Stimulated activated CD8-positive, alpha-beta memory T cell treated with anti-CD3 and anti-CD28 coated beads, Interleukin-2, amount 100 ng/mL, for 48 hours (primary cell): Measurements from ENCODE around the gene ARFIP1.
"Not testable (repeated sequence)": the region's sequence is repeated elsewhere in the genome, so short reads cannot be mapped to it uniquely, and the experiment has no call there.

Source experiments
- DNase-seq, 2 donors: peaks; one replicate each; pipeline ENCODE4 v3.0.0-alpha.2; 2020; ENCODE audit warnings: low read depth in 2 of 2

Gene ARFIP1

DNA sequence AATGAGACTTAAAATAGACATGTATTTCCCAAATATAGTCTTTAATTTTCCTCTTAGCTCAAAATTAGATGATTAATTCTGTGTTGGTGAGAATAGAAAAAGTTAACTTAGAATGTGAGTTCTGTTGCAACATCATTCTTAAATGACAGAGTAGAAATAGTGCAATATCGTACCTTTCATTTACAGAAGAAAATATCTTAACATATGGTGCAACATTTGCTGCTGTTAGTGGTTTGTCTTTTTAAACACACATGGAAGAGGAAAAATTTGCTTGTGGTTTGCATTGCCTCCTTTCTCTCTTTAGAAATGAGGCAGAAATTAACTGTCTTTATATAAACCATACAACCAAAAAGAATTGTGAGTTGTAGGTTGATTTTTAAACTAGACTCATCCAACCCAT, 117.1 kb downstream of the ARFIP1 start:
- no peak for DNase-seq

DNA sequence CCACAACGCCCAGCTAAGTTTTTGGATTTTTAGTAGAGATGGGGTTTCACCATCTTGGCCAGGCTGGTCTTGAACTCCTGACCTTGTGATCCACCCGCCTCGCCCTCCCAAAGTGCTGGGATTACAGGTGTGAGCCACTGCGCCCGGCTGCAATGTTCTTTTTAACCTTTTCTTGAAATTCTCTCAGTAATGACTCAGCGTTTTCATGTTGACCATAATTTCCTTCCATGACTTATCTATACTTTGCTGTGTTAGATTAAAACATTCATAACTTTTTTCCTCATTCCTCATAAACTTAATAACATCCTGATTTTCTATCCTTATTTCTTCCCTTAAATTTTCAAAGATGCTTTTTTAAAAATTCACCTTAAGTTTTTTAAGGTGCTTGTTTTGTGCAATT, 118.4 kb downstream of the ARFIP1 start:
- DNase-seq = not testable (repeated sequence)

GRCh38 chr4:152898606-152899005, 118.9 kb downstream of the ARFIP1 start:
- no peak for DNase-seq

DNA sequence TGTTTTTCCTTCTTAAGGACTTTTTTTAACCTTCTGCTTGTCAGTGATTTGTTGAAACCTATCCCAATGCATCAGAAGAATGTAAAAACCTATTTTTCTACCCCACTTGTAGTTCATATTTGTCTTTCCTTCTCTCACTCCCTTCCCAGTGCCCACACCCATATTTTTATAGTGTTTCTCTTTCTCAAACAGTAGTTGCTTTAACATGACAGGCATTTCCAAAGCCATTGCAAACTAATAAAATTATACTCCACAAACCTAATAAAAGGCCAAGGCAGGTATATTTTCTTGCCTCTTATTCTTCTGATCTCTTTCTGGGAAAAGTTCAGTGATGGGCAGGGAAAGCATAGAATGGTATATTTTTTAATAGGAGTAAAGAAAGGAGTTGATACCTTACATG, 120.6 kb downstream of the ARFIP1 start:
- DNase-seq = no peak

GRCh38 chr4:152901205-152901604, 121.5 kb downstream of the ARFIP1 start:
- no peak for DNase-seq

- no peak for DNase-seq
These were observed 123.9 kb downstream of the ARFIP1 start for GRCh38 chr4:152903658-152904057.

GRCh38 chr4:152909901-152910300, 130.1 kb downstream of the ARFIP1 start:
- no peak for DNase-seq

GRCh38 chr4:152910521-152910920, 130.8 kb downstream of the ARFIP1 start:
- DNase-seq = no peak

DNA sequence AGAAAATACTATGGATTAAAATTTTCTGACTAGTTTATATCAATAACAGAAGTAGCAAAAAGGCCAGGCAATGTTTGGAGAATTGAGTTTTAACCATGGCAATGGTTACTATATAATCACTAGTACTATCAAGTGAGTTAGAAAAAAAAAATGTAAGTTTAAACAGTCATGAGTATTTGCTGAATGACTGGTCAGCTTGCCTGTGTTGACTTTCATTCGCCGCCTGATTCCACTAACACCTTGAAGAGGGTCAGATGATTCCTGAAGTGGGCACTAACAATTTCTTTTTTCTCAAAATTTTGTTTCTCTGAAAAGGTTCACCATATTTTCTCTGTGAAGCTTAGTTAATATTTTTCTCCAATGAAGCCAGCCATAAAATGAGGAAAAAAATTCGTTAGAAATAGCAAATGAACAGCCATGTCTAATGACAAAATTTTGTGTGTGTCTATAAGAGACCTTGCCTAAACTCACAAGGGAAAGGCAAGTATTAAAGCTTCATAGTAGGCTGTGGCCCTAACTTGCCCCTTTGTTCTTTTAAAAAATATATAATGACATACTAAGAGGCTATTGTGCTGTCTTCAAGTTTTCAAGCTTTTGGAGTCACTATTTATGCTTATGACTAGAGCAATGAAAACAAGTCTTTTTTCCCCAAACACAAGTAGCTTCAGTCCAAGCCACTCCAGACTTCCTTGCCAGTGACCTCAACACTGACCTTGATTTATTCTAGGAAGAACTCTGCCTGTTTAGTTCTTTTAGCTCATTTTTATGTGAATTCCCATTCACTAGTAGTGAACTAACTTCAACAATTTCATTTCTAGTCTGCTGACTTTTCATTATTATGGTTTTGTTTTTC, 138.0 kb downstream of the ARFIP1 start:
- no peak for DNase-seq

DNA sequence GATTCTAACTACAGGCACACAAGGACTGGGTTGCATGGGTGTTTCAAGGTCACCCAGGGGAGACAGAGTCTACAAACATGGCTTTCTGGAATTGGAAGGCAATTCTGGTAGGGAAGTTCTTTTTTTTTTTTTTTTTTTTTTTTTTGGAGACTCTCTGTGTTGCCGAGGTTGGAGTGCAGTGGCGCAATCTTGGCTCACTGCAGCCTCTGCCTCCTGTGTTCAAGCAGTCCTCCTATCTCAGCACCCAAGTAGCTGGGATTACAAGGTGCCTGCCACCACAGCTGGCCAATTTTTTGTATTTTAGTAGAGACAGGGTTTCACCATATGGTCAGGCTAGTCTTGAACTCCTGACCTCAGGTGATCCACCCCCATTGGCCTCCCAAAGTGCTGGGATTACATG, 140.1 kb downstream of the ARFIP1 start:
- no peak for DNase-seq

DNA sequence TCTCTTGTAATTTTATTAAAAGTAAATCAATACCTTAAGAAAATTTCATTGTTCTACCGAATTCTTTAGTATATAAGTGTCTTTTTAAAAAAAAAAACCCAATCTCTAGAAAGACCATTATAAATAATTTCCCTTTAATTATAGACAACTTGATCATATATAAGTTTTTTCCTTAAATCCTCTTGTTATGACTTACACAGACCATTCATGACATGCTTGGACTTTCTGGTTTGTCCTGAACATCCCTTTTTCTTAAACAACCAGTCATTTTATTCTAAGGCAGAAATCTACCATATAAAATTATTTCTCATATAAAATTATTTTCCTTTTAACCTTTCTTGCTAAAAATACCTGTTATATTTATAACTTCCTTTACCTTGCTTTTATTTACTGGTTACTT, 141.0 kb downstream of the ARFIP1 start:
- DNase-seq = no peak

DNA sequence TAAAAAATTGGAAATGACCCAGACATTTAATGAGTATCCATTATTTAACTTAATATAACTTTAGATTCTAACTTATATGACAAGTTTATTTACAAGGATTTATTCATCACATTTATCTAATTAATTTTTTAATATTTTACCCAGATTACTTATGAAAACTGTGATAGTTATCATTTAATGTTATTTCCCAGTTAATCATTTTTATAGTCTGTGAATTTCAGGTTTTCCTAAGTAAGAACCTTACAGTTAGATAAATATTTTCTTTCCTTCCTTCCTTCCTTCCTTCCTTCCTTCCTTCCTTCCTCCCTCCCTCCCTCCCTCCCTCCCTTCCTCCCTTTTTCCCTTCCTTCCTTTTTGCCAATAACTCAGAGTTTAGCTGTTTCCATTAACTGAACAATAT, 141.5 kb downstream of the ARFIP1 start:
- no peak for DNase-seq

- DNase-seq = no peak
These were observed 146.1 kb downstream of the ARFIP1 start for GRCh38 chr4:152925851-152926250.

DNA sequence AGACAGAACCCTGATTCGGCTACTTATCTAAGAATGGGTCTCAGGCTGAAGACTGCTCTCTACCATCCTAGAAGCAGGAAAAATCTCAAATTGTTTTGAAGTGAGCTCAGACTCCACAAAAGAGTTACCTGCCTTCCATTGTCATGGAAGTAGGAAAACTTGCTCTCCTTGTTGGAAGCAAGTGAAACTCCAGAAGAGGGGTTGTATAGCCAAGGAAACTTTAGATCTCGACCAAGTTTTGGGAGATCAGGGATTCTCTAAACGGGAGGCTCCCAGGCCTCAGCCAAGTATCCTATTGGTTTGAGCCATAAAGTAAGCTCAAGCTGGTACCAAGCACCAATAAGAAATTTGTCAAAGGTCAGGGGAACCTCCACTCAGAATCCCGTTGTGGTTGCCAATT, 147.2 kb downstream of the ARFIP1 start:
- DNase-seq = no peak

GRCh38 chr4:152927737-152928136, 148.0 kb downstream of the ARFIP1 start:
- no peak for DNase-seq

GRCh38 chr4:152928286-152928685, 148.5 kb downstream of the ARFIP1 start:
- DNase-seq = no peak

- no peak for DNase-seq
These were observed 150.1 kb downstream of the ARFIP1 start for GRCh38 chr4:152929888-152930287.

DNA sequence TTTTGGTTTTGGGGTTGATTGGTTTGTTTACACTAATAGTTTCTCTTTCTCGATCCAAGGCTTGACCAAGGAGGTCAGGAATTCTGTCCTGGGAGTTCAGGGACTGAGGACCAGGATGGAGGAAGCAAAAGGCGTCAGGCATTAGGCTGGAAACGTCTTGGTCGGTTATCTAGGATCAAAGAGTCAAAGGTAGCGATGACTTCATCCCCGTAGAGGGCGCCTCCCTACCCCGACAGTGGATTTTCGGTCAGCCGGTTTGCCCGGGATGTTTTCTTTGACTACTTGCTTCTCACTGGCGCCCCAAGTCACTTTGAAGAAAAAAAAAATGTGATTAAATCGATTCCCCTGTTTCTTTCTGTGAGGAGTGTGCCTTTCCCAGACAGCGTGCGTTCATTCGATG, 155.4 kb downstream of the ARFIP1 start:
- DNase-seq = no peak

GRCh38 chr4:152935631-152936445, 156.1 kb downstream of the ARFIP1 start, which contains the start of gene FHDC1:
Gene FHDC1 (plus strand): TSS chr4:152936323. CDS start chr4:152943058, 6,735 bp downstream.
- no peak for DNase-seq

GRCh38 chr4:152936446-152937335, 156.9 kb downstream of the ARFIP1 start:
- no peak for DNase-seq

DNA sequence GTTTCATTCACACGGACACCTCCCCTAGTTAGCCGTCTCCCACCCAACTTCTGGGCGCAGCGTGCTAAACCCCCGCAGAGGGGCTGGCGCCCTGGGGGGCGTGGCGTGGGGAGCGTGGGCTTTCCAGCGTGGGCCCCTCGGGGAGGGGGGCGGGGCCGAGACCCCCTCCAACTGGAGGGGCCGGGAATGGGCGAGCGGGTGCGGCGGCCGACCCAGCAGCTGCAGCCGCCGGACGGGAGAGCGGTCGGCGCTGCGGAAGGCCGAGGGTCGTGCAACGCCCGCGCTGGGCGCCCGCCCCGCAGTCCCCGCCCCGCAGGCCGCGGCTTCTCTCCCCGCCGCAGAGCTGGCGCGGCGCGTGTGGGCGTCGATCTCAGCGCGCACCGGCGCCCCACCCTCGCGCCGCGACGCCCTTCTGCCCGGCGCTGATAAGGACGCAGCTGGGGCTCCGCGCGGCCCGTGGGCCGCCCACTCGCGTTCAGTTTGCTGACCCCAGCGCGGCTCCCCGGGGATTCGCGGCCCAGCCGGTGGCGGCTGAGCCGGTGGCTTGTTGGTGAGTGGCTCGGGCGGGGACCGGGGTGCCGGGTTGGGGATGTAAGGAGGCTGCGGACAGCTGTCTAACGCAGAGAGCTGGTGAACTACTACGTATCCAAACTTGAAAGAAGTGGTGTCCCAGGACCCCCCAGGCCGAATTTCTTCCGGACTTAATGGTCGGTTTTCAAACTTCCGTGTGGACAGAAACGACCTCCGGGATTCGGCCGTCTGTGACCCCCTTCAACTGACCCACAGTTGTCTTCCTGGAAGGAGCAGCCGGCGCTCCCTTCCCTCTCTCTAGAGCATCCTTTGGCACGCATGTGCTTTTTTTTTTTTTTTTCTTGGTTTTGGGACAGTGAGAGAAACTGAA, 157.8 kb downstream of the ARFIP1 start:
- no peak for DNase-seq
